Stimulated activated CD4-positive, alpha-beta T cell treated with anti-CD3 and anti-CD28 coated beads, Interleukin-15, amount 100 ng/mL, for 1 hour (primary cell): ENCODE data around the gene NEFH.
"Not testable (repeated sequence)": the region's sequence is repeated elsewhere in the genome, so short reads cannot be mapped to it uniquely, and the experiment has no call there.

Experiments used
- DNase-seq, 2 donors: peaks; one replicate each; pipeline ENCODE4 v3.0.0-alpha.2; 2020; ENCODE audit warnings: low read depth in 1 of 2, low spot score in 1 of 2

Gene NEFH, protein sequence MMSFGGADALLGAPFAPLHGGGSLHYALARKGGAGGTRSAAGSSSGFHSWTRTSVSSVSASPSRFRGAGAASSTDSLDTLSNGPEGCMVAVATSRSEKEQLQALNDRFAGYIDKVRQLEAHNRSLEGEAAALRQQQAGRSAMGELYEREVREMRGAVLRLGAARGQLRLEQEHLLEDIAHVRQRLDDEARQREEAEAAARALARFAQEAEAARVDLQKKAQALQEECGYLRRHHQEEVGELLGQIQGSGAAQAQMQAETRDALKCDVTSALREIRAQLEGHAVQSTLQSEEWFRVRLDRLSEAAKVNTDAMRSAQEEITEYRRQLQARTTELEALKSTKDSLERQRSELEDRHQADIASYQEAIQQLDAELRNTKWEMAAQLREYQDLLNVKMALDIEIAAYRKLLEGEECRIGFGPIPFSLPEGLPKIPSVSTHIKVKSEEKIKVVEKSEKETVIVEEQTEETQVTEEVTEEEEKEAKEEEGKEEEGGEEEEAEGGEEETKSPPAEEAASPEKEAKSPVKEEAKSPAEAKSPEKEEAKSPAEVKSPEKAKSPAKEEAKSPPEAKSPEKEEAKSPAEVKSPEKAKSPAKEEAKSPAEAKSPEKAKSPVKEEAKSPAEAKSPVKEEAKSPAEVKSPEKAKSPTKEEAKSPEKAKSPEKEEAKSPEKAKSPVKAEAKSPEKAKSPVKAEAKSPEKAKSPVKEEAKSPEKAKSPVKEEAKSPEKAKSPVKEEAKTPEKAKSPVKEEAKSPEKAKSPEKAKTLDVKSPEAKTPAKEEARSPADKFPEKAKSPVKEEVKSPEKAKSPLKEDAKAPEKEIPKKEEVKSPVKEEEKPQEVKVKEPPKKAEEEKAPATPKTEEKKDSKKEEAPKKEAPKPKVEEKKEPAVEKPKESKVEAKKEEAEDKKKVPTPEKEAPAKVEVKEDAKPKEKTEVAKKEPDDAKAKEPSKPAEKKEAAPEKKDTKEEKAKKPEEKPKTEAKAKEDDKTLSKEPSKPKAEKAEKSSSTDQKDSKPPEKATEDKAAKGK

DNA sequence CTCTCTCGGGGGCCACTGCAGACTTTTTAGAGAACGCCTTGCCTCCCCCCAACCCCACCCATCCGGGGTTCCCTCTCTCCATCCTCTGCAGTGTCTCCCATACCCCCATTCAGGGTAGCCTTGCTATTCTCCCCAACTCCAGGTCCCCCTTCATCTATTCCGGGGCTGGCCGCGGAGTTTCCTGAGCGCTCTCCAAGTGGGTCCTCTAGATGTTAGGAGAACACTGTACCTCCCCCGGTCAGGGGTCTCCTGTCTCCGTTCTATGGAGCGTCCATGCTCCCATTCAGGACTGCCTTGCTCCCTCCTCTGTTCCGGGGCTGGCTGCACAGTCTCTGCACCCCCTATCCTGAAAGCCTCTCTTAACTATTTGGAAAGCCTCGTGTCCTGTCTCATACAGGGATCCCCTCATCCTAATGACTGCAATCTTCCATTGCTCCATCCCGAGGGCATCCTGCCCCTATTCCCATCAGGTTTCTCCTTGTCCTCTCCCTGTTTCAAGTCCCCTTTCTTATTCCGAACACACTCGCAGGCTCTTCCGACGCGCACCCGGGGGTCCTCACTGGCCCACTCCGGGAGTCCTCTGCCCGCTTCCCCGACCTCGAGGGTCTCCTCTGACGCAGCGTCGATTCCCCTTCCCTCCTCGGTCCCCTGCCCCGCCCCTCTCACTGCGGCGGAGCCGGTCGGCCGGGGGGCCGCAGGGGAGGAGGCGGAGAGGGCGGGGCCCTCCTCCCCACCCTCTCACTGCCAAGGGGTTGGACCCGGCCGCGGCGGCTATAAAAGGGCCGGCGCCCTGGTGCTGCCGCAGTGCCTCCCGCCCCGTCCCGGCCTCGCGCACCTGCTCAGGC, at the start of gene NEFH:
TSS of gene NEFH (plus strand) at position 802 of the 845 bp plus-strand sequence. CDS start 45 bp downstream, outside the sequence.
- DNase-seq: no peak

DNA sequence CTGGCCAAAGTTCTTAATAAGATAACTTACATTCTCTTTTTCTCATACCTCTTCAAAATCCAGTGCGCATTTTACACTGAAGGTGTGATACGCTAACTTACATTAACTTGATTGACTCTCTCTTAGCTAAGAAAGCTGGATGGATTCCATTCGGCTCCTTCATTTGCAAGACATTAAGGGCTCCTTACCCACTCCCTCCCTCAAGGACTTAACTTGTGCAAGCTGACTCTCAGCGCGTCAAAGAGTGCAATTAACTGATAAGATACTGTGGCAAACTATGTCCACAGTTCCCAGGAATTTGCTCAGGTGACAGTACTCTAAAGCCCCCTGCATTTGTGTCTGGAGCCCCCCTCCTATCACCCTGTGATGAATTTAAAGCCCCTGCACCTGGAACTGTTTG, 48.0 kb upstream of the NEFH start:
- DNase-seq: no peak

DNA sequence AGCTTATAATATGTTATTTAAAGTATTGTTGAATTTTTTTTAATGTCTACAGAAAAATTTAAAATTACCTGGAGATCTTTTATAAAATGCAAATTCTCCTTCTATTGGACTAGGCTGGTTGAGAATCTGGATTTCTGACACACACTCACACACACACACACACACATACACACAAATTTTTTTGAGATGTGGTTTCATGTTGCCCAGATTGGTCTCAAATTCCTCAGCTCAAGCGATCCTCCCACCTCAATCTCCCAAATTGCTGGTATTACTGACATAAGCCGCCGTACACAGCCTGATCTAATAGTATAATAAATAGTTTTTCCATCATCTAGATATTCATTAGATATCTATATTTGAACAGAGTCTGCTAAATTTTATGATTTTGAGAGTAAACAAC, 46.2 kb upstream of the NEFH start:
- no peak for DNase-seq

DNA sequence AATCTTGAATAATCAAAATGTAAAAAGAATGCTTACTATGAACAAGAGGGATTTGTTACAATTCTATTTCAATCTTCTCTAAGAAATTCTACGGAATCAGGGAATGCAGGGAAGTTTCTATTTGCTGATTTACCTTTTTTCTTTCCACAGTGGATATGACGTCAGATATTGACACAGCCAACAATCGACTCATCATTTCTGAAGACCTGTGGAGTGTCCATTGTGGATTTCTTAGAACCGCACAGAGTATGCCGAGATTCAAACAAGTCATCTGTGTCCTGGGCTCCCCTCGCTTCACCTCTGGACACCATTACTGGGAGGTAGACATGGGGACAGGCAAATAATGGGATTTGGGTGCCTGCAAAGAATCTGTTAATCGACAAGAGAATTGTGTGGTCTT, 45.7 kb upstream of the NEFH start:
- no peak for DNase-seq

DNA sequence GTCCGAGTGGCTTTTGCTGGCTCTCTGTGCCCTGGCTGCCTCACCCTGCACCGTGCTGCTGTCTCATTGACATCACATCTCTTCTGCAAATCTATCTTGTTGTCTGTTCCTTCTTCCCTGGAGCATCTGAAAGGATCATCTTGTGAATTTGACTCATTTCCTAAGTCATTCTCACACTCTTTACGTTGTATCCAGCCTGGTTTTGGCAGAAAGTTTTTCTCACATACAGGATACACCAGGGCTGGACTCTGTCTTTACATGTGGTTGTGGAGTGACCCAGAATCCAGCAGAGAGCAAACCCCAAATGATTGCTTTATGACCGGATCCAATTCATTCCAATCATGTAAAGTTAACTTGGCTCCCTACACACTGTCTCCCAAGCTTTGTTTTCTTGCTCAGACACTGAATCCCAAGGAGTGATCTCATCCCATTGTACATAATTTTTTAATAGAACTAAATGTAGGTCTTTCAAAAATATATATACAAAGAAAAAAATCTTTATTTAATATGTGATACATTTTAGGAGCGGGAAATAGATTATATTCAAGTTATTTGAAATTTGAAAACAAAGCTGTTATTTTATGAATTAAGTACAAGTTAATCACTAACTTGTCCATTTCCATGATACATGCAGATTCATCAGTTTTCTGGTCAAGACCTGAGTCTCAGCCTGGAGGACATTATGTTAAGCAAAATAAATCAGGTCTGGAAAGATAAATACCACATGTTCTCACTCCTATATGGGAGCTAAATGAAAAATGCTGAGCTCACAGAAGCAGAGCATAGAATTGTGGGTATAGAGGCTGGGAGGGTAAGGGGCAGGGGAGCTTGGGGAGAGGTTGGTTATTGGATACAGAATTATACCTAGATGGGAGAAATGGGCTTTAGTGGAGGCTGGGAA, 44.5 kb upstream of the NEFH start:
- DNase-seq: no peak

DNA sequence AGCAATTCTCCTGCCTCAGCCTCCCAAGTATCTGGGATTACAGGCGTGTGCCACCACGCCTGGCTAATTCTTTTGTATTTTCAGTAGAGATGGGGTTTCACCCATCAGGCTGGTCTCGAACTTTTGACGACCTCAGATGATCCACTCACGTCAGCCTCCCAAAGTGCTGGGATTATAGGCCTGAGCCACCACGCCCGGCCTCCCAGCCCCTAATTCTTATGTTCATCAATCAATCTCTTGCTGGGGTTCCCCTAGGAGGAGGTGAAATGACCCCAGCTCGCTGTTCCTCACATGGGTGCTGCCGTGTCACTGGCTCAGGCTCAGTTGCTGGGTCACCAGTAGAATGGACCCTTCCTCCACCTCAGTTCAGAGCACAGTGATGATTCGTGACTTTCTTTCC, 41.7 kb upstream of the NEFH start, which contains the start of gene RFPL1:
TSS of gene RFPL1 (plus strand) at position 301 of the 400 bp plus-strand sequence.
- DNase-seq: not testable (repeated sequence)

DNA sequence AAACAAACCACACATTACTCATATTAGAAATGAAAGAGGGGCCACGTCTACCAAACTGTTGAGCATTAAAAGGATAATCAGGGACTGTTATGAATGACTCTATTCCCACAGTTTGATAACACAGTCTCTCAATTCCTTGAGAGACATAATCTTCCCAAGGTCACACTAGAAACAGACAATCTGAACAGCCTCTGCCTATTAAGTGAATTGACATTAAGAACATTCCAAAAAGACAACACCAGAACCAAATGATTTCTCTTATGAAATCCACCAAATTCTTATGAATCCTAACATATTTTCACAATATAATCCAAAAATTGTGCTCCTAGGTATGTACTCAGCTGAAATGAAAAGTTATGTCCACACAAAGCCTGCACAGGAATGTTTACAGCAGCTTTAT, 37.0 kb upstream of the NEFH start:
- DNase-seq: no peak

DNA sequence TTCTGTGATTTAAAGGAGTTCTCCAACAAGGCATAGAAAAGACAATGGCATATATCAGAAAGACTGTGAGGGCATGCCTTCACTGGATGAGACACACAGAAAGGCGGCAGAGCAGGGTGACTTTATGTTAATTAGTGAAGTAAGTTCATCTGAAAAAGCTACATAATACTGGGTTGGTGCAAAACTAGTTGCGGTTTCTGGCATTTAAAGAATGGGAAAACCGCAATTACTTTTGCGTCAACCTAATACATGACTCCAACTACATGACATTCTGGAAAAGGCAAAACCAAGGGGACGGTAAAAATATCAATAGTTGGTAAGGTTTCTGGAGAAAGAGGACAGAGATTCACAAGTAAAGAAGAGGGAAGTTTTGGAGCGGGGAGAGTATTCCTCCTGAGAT, 36.6 kb upstream of the NEFH start:
- DNase-seq: no peak

DNA sequence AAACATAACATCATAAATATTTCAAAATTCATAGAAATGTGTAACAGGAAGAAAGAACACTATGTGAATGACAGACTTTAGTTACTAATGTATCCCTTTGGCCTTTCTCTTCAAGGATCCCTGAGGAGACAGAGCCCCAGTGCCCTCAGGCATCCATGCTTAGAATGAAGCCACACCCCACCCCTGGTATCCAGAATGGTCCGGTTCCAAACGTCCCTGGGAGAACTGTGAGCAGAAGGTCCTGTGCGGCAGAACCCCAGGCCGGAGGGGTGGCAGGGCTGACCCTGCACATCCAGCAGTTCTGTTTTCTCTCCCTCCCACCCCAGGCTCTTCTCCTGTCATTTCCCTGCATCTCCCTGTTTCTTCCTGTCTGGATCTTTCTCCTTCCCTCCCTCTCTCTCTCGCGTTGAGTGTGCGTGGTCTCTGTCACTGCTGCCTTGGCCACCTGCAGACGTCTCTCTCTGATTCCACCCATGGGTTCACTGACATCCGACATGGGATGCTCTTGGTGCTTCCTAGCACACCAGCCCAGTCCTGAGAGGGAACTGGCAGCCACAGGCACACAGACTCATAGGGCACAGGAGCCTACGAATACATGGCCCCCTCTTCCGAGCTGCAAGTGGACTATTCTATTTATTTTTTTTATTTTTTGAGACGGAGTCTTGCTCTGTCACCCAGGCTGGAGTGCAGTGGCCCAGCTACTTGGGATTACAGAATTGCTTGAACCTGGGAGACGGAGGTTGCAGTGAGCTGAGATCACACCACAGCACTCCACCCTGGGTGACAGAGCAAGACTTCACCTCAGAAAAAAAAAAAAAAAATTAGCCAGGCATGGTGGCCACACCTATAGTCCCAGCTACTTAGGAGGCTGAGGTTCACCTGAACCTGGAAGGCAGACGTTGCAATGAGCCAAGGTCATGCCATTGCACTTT, 35.9 kb upstream of the NEFH start:
- DNase-seq: no peak

DNA sequence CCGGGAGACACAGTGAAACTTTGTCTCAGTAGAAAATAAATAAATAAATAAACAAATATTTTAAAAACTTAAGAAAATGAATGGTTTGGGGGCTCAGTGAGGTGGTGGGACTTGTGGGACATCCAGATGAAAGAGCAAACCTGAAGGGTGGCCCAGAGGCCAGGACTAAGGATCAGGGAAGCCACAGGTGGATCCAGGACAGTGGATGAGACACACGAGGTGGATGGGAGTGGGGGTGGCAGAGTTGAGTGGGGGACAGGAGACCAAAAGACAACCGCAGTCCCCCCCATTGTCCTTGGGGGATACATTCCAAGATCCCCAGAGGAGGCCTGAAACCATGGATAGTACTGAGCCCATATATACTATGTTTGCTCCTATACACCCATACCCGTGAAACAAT, 34.5 kb upstream of the NEFH start:
- no peak for DNase-seq

DNA sequence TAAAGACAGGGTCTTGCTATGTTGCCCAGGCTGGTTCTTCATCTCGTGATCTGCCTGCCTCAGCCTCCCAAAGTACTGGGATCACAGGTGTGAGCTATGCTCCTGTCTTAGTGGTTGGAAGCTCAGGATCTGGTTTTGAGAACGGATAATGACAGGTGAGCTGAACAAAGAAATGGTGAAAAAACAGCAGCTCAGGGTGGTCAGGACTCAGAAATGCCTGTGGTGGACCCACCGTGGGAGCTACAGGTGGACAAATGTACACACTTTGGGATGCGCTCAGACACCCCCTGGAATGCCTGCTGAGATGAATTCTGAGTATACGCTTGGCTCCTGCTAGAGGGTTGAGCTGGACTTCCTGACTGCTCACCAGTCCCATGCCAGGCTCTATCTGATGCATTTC, 32.1 kb upstream of the NEFH start:
- no peak for DNase-seq

DNA sequence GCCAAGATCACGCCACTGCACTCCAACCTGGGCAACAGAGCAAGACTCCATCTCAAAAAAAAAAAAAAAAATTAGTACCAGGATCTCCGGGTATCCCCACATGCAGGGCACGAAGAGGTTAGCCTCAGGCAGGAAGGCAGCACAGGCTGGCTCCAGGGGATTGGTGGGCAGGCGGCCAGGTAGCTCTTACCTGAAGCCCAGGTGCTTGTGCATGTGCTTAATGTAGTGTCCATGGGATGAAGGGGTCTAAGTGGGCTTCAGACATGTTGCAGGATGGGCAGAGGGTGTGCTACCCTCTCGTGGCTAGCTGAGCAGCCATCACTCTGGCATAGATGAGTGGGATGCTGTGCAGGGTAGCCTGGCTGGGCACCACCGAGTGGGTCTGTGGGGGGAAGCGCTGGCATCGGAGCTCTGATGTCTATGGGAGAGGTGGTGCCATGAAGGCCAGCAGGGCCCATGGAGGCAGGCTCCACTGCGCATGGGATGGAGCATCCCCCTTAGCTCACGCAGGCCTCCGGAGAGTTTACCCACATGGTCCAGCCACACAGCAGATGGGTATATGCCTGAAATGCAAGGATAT, 30.6 kb upstream of the NEFH start:
- DNase-seq: no peak

DNA sequence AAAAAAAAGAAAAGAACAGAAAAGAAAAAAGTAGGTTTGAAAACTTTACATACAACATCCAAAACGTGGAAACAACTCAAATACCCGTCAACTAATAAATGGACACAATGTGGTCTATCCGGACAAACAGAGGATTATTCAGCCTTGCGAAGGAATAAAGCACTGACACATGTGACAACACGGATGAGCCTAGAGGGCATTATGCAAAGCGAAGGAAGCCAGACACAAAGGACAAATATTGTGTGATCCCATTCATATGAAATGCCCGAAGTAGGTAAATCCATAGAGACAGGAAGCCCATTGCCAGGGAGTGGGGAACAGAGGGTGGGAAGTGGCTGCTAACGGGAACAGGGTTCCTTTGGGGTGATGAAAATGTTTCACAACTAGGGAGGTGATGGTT, 29.8 kb upstream of the NEFH start:
- DNase-seq: no peak

DNA sequence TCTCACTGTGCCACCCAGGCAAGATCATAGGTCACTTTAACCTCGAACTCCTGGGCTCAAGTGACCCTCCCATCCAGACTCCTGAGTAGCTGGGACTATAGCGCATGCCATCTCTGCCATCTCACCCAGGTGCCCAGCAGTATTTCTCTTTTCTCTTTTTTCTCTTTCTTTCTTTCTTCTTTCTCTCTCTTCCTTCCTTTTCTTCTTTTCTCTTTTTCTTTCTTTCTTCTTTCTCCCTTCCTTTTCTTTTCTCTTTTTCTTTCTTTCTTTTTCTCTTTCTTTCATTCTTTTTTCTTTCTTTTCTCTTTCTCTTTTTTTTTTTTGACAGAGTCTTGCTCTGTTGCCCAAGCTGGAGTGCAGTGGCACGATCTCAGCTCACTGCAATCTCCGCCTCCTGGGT, 28.2 kb upstream of the NEFH start:
- DNase-seq: no peak

DNA sequence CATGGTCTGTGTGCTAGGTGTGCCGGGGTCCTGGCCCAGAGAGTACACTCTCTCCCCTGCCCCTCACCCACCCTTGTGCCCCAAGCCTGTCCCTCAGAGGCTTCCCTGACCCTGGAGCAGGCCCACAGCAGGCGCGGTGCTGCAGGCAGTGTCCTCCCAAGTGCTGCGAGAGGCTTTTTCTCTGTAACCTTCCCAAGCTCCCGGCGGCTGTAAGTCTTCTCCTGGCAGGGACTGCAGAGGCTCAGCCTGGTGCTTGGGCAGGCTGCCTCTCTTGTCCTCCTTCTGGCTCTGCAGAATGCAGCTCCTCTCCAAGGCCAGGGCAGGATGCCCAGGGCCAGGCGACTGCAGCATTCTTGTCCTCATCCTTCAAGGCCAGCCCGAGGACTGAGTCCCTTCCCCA, 25.7 kb upstream of the NEFH start:
- no peak for DNase-seq

DNA sequence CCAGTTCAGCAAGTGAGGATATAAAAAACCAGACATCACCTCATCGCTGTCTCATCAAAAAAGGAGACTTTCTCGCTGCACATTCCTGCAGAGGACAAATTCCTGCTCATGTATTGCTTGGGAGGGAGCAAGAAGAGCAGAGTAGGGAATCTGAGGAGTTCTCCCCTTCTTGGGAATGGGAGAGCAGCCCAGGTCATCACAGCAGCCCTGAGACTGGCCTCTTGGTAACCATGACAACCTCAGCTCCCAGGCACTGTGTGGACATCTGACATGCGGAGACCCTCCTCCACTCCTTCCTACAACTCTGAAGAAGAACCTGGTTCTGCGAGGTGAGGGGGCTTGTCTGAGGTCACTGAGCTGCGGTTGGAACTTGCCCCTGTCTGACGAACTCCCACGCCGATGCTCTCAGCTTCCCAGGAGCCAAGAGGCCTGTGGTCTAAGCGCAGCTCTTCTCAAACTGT, 23.8 kb upstream of the NEFH start:
- no peak for DNase-seq

DNA sequence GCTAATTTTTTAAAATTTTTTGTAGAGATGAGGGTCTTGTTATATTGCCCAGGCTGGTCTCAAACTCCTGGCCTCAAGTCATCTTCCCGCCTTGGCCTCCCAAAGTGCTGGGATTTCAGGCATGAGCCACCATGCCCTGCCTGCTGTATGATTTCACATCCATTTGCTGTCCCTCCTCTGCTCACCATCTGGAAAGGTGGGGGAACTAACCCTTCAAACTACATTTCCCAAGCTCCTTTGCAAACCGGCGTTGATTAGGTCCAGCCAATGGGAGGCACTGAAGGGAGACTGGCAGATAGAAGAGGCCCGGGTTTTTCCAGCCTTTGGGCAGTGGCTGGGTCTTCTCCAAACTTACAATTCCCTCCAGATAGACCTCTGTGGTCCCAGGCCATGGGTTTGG, 22.3 kb upstream of the NEFH start:
- DNase-seq: no peak

DNA sequence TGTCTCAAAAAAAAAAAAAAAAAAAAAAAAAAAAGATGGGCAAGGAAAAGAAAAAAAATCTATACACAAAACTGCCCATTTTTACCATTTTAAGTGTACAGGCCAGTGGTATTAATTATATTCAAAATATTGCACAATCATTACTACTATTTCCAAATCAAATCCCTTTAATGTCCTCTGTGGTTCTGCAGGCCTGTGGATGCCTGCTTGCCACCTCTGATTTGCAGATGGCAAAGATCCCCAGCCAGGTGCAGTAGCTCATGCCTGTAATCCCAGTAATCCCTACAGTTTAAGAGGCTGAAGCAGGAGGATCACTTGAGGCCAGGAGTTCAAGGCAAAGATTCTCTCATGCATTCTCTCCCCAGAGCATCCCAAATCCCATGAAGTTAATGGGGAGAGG, 21.5 kb upstream of the NEFH start:
- DNase-seq: no peak

DNA sequence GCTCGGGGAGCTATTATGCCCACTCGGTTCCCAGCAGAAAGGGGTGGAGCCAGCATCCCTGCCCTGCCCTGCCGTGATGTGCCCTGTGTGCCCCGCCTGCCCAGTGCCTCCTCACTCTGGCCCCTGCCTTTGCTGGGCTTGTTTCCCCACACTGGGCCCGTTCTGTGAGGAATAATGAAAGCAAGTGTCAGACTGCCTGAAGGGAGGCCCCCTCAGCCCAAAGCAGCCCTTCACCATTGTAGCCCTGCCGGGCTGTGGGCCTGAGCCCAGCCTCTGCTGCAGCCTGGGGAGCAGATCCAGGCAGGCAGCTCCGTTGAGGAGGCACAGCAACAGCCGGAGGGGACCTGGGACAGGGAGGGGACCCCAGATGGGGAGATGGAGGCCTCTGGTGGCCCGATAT, 20.2 kb upstream of the NEFH start:
- no peak for DNase-seq
